Measurements from ENCODE around the gene ADCY1.

DNA sequence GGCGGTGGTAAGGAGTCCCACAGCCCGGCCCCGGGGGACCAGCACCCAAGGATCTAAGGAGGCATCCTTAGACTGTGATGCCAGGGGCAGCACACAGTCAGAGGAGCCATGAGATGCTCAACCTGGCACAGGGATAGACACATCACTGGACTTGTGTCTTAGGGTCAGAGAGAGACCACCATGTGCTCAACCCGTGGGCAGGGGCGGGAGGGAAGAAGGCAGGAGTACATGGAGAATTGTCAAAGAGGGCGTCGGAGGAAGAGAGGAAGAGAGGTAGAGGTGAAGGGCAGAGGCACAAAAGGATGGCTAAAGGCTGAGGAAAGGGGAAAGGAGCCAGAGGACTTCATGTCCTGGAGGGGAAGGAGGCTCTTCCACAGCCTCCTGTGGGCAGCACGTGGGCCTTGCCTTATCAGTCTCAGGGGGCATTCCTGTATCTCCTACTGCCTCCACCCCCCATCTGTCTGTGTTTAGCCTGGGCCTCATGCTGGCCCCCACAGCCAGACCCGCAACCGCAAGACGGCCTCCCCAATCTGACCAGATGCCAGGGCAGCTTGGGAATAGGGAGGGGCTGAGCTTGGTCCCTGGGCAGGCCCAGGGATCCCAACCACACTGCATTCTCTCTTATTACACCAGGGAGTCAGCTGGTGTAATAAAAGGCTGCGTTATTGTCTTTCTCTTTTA lies 2.2 kb downstream of the ADCY1 start:
- TF ChIP-seq POLR2AphosphoS5 (IDR thresholded peaks at IDR 0.05): no peak
- TF ChIP-seq, protein P1, sequence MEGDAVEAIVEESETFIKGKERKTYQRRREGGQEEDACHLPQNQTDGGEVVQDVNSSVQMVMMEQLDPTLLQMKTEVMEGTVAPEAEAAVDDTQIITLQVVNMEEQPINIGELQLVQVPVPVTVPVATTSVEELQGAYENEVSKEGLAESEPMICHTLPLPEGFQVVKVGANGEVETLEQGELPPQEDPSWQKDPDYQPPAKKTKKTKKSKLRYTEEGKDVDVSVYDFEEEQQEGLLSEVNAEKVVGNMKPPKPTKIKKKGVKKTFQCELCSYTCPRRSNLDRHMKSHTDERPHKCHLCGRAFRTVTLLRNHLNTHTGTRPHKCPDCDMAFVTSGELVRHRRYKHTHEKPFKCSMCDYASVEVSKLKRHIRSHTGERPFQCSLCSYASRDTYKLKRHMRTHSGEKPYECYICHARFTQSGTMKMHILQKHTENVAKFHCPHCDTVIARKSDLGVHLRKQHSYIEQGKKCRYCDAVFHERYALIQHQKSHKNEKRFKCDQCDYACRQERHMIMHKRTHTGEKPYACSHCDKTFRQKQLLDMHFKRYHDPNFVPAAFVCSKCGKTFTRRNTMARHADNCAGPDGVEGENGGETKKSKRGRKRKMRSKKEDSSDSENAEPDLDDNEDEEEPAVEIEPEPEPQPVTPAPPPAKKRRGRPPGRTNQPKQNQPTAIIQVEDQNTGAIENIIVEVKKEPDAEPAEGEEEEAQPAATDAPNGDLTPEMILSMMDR (IDR thresholded peaks at IDR 0.05): no peak
